Measurements from ENCODE around the gene SYT11.
"Not testable (repeated sequence)": the region's sequence is repeated elsewhere in the genome, so short reads cannot be mapped to it uniquely, and the experiment has no call there.

The SYT11 gene

GRCh38 chr1:155833665-155834295 lies 25.6 kb upstream of the SYT11 start:
- no peak for TF ChIP-seq CTCF (IDR thresholded peaks at IDR 0.05; ENCODE audit: low read depth, low read length)
- DNase-seq (ENCODE audit: extremely low read depth, low read depth): no peak

- no peak for DNase-seq (ENCODE audit: extremely low read depth, low read depth)
- no peak for TF ChIP-seq CTCF (IDR thresholded peaks at IDR 0.05; ENCODE audit: low read depth, low read length)
Observed at GRCh38 chr1:155834296-155834926, 25.0 kb upstream of the SYT11 start.

- DNase-seq (ENCODE audit: extremely low read depth, low read depth): not testable (repeated sequence)
Observed at GRCh38 chr1:155834927-155835399, 24.4 kb upstream of the SYT11 start.

GRCh38 chr1:155835548-155835947 lies 23.8 kb upstream of the SYT11 start:
- TF ChIP-seq CTCF (IDR thresholded peaks at IDR 0.05; ENCODE audit: low read depth, low read length): no peak
- no peak for DNase-seq (ENCODE audit: extremely low read depth, low read depth)

GRCh38 chr1:155840386-155840785 lies 19.0 kb upstream of the SYT11 start:
- DNase-seq (ENCODE audit: extremely low read depth, low read depth): no peak
- no peak for TF ChIP-seq CTCF (IDR thresholded peaks at IDR 0.05; ENCODE audit: low read depth, low read length)

GRCh38 chr1:155844860-155845421 lies 14.4 kb upstream of the SYT11 start:
- no peak for TF ChIP-seq CTCF (IDR thresholded peaks at IDR 0.05; ENCODE audit: low read depth, low read length)
- DNase-seq (ENCODE audit: extremely low read depth, low read depth): no peak

GRCh38 chr1:155847823-155848529 lies 11.4 kb upstream of the SYT11 start:
- TF ChIP-seq CTCF (IDR thresholded peaks at IDR 0.05; ENCODE audit: low read depth, low read length): no peak
- no peak for DNase-seq (ENCODE audit: extremely low read depth, low read depth)

Data from AG09319 (cell line).